ENCODE results near the gene RNF150.

GRCh38 chr4:140818433-140818832 lies 314.8 kb downstream of the RNF150 start:
- TF ChIP-seq POLR2A (IDR thresholded peaks at IDR 0.05; ENCODE audit: low read depth) (no peak), CTCF (IDR thresholded peaks at IDR 0.05) (no peak), POLR2AphosphoS5 (IDR thresholded peaks at IDR 0.05) (no peak)
